Measurements from ENCODE around the gene NR6A1.

The NR6A1 gene

DNA sequence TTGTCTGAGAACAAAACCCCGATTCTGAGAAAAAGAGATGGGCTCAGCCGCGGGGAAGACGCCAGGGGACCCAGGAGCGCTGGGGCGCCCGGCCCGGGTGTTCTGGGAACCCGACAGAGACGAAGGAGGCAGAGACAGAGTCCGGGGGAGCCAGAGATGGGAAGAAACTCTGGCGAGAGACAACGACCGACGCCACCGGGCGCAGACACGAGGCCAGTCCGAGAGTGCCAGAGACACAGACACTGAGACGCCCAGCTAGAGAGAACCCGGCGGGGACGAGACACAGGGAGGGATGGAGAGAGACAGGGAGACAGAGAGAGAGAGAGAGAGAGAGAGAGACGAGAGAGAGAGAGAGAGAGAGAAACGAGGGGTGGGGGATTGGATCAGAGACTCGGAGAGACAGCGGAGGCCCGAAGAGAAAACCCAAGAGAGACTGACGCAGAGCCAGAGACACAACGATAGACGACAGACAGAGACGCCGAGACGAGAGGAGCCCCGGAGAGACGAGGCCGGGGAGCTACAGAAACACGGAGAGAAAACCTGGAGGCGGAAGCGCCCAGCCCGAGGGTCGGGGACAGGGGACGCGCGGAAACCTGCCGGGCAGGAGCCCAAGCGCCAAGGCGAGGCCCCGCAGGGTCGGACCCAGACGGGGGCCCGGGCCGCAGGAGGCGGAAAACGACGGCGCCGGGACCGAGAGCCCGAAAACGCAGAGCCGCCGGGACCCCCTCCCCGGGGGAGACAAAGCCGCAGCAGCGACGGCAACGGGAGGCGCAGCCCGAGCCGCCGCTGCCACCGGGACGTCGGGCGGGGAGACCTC, 267.2 kb downstream of the NR6A1 start:
- no peak for DNase-seq (ENCODE audit: low spot score)

DNA sequence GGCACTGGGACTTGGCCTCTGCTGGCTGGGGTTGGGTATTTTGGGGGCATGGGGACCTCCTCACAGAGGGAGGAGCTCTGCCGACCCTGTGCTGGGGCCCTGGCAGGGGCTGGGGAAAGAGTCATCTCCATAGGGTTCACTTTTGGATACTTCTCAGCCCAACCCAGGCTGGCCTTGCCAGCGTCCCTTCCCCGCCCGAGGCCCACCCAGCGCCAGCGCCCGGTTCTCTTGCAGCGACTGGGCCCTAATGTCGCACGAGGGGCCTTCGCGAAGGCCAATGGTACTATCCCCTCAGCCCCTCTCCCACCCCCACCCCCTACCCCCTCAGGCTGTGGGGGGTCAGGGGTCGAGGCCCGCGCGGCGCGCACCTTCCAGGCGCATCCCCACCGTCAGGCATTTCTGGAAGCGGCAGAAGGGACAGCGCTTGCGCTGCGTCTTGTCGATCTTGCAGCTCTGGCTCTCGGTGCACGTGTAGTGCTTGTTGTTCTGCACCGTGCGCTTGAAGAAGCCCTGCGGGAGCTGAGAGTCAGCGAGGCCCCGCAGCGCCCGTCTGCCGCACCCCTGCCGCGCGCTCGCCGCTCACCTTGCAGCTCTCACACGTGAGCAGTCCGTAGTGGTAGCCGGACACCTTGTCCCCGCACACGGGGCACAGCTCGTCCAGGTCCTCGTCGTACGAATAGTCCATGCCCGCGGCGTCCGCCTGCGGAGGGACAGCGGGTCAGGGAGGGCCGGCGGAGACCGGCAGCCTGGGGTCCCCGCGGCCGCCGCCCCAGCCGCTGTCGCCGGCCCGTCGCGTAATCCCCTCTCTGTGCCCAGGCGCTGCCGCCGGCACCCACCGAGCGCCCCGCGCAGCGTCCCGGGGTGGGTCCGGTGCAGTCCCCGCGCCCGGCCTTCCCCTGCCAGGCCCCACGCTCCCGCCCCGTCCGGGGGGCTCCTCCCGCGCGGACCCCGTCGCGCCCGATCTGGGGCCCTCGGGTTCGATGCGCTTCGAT, 268.1 kb downstream of the NR6A1 start:
- DNase-seq (ENCODE audit: low spot score), result no peak

DNA sequence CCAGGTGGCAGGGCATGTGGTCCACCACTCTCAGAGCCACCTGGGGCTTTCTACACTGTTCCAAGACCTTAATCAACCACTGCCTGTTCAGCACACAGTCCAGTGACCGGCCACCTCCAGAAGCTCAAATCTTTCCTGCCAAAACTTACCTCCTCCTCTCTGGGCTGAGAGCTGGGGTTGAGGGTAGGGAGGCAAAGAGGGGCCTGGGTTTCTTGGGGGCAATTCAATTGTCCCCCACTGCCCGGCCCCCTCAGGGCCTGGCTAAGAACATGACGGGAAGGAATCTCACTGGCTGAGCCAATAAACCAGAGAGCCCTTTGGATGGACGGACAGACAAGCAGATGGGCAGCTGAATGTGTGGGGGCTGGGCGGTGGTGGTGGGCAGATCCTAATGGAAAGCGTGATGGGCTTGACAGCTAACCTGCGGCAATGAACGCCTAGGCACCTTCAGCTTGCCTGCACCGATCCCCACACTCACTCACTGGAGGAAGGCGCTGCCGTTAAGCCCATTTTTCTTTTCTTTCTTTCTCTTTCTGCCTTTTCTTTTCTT, 269.3 kb downstream of the NR6A1 start:
- DNase-seq (ENCODE audit: low spot score), result no peak

DNA sequence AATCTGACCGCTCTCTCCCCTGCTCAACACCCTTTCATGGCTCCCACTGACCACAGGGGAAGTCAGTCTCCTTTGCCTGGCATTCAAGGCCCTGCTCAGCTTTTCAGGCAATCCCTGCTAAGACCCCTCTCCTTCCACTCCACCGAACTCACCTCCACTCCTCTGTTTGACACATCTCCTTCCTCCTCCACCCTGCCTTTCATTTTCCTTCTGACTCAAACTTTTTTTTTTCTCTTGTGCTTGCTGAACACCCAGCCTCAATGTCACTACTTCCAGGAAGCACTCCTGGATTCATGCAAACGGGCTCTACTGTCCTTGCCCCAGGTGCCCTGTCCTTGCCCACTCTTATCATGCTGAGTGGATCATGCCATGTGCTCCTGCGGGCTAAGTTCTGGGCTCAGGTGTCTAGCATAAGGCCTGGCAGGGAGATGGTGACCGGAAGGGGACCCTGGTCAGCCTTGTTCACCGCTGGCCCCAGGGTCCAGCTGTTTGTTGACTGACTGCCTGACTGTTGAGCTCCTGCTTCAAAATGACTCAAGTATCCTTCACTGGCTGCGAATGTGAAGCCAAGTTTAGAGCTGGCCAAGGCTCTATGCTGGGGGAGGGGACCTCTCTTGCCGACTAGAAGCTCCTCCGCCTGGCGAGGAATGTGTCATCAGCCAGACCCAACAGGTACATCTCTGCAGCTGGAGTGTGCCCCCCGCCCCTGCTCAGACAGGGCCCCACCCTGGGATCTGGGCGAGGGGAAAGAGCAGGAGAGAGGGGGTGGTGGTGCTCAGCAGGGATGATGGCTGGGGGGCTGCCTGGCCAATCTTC, 270.1 kb downstream of the NR6A1 start:
- no peak for DNase-seq (ENCODE audit: low spot score)

DNA sequence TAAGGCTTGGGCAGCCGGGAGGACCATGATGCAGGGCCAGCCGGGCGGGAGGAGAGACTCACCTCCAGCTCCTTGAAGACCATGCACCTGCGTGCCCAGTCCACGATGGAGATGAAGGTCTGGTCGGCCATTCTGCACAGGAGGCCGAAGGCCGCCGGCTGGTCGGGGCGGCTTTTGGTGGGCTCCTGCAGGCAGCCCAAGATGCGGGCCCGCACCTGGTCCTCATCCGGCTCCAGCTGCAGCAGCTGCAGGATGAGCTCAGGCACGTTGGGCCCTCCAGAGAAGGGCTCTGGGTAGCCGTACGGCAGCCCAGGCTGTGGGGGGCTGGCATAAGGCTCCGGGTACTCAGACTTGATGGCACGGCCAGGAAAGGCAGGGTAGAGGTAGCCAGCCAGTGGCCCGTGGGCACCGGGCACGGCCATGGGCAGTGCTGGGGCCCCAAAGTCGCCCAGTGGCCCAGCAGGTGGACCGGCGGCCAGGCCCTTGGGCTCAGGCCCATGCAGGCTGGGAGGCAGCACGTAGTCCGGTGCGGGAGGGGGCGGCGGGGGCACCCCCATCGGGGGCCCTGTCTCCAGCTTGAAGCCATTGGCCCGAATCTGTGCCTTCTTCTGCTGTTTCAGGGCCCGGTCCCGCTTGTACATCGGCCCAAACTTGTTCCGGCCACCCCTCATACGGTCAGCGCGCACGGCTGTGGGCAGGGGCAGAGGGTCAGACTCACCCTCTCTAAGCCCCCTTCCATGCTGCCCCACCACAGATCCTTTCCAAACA, 270.9 kb downstream of the NR6A1 start:
- DNase-seq (ENCODE audit: low spot score), result no peak

DNA sequence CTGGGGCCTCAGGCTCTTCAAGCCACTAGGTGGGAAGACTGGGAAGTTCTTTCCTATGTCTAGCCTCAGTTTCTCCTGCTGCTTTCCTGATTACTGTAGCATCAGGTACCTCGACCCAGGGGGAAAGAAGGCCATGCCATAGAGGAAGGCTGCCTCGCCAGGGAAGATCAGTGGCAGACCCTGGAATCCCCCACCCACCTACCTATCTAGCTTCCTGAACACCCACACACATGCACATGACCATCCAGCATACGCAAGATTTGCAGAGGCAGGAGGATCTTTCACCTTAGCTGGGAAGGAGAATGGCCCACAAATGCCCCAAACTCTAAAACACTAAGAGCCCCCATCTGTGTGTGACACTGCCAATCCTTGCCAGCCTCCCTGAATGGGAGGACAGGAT, 271.9 kb downstream of the NR6A1 start:
- no peak for DNase-seq (ENCODE audit: low spot score)

- DNase-seq (ENCODE audit: low spot score), result no peak
Observed at GRCh38 chr9:124498499-124499146, 272.5 kb downstream of the NR6A1 start.

DNA sequence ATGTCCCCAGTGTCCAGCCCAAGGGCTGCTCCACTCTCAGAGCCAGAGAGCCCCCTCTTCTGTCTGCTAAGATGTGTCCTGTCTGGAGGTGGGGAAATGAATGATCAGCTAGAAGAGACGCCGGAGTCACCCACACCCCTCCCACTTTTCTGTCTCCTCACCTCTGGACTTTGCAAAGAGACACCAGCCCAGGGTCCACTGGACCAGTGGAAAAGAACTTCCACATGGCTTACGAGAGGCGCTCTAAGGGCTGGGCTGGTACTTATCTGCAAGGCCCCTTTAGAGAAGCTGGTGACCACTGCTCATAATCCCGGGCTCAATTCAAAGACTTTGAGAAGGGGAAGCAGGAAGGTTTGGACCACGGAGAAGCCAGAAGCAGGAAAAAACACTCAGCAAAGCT, 273.1 kb downstream of the NR6A1 start:
- no peak for DNase-seq (ENCODE audit: low spot score)

- no peak for DNase-seq (ENCODE audit: low spot score)
Observed at GRCh38 chr9:124497441-124497840, 273.7 kb downstream of the NR6A1 start.

DNA sequence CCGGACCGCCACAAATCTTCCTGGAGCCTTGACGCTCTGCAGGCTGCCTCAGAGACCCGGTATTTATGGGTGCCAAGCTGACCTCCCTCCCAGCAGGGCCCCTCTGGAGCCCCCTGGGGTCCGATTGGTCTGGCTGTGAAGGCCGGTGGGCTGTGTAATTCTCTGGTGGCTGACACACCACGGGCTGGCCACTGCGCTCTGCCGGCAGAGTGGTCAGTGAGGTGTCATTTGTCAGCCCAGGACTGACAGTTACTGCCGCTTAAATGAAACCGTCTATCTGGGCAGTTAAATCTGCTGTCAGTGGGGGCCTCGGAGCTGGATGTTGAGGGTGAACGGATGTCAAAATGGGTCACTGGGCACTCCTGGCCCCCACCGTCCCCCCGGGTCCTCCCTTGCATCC, 274.6 kb downstream of the NR6A1 start:
- no peak for DNase-seq (ENCODE audit: low spot score)

GRCh38 chr9:124496075-124496449, 275.0 kb downstream of the NR6A1 start:
- no peak for DNase-seq (ENCODE audit: low spot score)

DNA sequence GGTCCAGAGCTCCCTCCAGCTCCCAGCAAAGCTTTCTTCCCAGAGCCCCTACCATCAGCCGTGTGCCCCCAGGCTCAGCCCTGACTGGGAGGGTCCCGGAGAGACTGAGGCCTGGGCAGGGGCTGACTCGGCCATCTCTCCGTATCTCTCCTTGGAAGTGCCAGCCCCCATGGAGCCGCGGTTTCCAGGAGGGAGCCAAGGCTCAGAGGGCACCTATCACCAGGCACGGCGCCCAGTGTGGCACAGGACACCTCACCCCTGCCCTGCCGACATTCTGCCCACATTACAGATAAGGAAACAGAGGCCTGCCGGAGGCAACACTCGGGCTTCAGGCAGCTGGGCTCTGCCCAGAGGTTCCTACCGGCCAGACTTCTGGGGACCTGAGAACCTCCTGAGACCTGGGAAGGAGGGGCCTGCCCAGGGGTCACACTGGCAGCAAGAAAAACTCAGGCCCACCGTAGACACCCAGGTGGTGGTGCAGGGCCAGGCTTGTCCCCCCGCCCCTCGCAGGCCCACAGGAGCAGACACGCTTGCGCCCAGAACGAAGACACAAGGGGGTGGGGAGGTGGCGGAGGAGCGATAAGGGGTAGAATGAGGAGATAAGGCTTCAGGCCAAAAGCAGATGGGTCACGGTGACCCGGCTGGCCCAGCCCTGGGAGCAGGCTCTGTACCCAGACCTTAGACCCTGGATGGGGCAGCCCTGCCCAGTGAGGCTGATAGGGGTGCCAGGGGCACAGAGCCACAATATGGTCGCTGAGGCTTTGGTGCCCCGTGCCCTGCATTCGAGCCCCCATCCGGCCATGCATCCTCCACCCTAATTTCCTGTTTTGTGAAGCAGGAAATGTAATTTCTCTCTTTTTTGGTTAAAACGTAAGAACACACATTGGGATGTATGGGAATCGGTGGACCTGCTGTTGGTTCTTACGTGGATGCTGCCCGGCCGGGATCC, 275.7 kb downstream of the NR6A1 start:
- no peak for DNase-seq (ENCODE audit: low spot score)

- DNase-seq (ENCODE audit: low spot score), result no peak
Observed at GRCh38 chr9:124493794-124494479, 277.2 kb downstream of the NR6A1 start.

DNA sequence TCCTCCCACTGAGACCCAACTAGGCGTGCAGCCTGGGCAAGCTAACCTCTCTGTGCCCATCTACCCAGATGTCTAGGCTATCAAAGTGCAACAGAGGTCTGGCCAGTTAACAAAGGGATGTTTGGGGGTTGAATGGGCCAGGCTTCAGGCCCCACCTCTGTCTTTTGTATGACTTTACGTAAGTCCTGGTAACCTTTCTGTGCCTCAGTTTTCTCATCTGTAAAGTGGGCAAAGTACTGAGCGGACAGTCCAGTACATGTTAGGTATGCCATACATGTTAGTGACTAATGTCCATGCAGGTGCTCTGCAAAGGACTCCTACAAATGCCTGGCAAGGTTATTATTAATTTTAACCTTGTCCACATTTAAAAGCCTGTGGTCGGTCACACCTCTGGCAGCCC, 277.9 kb downstream of the NR6A1 start:
- DNase-seq (ENCODE audit: low spot score), result no peak

DNA sequence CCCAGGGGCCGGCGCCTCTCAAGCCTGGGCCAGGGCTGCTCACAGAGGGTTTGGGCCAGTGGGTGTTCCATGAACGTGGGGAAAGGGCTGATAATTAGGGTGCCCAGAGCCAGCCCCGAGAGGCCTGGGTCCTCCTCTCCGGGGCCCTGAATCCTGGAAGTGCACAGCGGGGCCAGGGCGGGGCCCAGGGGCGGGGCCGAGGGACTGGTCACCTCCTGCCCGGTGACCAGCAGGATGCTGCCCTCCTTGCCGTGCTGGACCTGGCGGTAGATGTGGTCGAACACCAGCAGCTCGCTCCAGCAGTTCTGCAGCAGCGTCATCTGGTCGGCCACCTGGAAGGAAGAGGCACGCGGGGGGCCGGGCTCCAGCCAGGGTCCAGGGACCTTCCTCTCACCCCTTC, 278.3 kb downstream of the NR6A1 start:
- no peak for DNase-seq (ENCODE audit: low spot score)

- no peak for DNase-seq (ENCODE audit: low spot score)
Observed at GRCh38 chr9:124491049-124491975, 279.8 kb downstream of the NR6A1 start.

DNA sequence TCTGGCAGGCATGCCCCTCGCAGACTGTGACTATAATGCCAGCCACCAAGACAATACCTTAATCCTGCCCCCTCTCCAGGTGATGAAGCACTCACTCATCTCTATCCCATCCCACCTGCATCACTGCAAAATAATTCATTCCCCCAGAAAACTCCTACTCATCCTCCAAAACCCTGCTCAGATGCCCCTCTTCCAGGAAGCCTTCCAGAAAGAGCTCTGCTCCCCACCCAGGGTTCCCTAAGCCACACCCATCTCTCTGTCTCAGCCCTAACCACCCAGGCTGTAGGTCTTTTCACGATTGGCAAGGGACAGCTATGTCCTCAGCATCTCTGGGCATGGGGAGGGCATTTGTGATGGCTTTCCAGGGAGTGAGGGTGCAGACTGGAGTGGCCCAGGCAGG, 281.1 kb downstream of the NR6A1 start:
- no peak for DNase-seq (ENCODE audit: low spot score)

- peak; percentile 71 for DNase-seq (ENCODE audit: low spot score)
Observed at GRCh38 chr9:124489222-124489621, 281.9 kb downstream of the NR6A1 start.
